Mesendoderm (in vitro differentiated cells): ENCODE measurements around the gene PPP1R26.

ENCODE experiments used
- DNase-seq: peaks from one replicate; pipeline ENCODE4 v3.0.0; 2013
- H2AK5ac ChIP-seq: 2 replicates; pipeline ENCODE4 v1.6.1; 2013; ENCODE audit warnings: low read length, inconsistent platforms
- H2BK120ac ChIP-seq: 2 replicates; pipeline ENCODE4 v1.6.1; 2013; ENCODE audit warnings: low read depth, mild to moderate bottlenecking, low read length, moderate library complexity, mixed read lengths
- H2BK15ac ChIP-seq: replicated peaks from 2 replicates; pipeline ENCODE4 v1.6.1; 2013; ENCODE audit warnings: low read depth, mild to moderate bottlenecking, moderate library complexity
- H2BK5ac ChIP-seq: 2 replicates; pipeline ENCODE4 v1.6.1; 2013; ENCODE audit warnings: low read length, inconsistent platforms
- H3K18ac ChIP-seq: 2 replicates; pipeline ENCODE4 v1.6.1; 2013; ENCODE audit warnings: mild to moderate bottlenecking, low read length, mixed read lengths
- H3K23ac ChIP-seq: one replicate; pipeline ENCODE4 v1.6.1; 2013; ENCODE audit warnings: low read length
- H3K27ac ChIP-seq: 2 replicates; pipeline ENCODE4 v1.5.1; 2013; ENCODE audit warnings: low read depth, mild to moderate bottlenecking, inconsistent platforms, low read length, moderate library complexity
- H3K27me3 ChIP-seq: 2 replicates; pipeline ENCODE4 v1.6.1; 2013; ENCODE audit warnings: low read length, control low read depth, mild to moderate bottlenecking, inconsistent platforms; ENCODE audit not compliant: insufficient read depth, poor library complexity
- H3K36me3 ChIP-seq: 2 replicates; pipeline ENCODE4 v1.6.1; 2013; ENCODE audit warnings: low read length, inconsistent platforms; ENCODE audit not compliant: control insufficient read depth, insufficient read depth
- H3K4ac ChIP-seq: one replicate; pipeline ENCODE4 v1.6.1; 2013; ENCODE audit warnings: low read depth, mild to moderate bottlenecking, low read length, moderate library complexity
- H3K4me1 ChIP-seq: 2 replicates; pipeline ENCODE4 v1.6.1; 2013; ENCODE audit warnings: low read depth, low read length, inconsistent platforms; ENCODE audit not compliant: control insufficient read depth
- H3K4me2 ChIP-seq: 2 replicates; pipeline ENCODE4 v1.6.1; 2013; ENCODE audit warnings: low read length
- H3K4me3 ChIP-seq: 2 replicates; pipeline ENCODE4 v1.5.1; 2013; ENCODE audit warnings: mild to moderate bottlenecking, low read length
- H3K56ac ChIP-seq: one replicate; pipeline ENCODE4 v1.6.1; 2013; ENCODE audit warnings: low read length
- H3K79me1 ChIP-seq: 2 replicates; pipeline ENCODE4 v1.6.1; 2013; ENCODE audit warnings: low read length, inconsistent platforms
- H3K79me2 ChIP-seq: 2 replicates; pipeline ENCODE4 v1.6.1; 2013; ENCODE audit warnings: mild to moderate bottlenecking, low read length; ENCODE audit not compliant: control insufficient read depth, insufficient read depth
- H3K9ac ChIP-seq: 2 replicates; pipeline ENCODE4 v1.6.1; 2013; ENCODE audit warnings: low read length, inconsistent platforms
- H4K5ac ChIP-seq: one replicate; pipeline ENCODE4 v1.6.1; 2013; ENCODE audit warnings: low read length
- H4K8ac ChIP-seq: one replicate; pipeline ENCODE4 v1.6.1; 2013; ENCODE audit warnings: low read depth, mild to moderate bottlenecking, control low read depth, low read length, moderate library complexity
- WGBS: extraction: QIAGEN DNeasy Blood & Tissue Kit; methylation state at CpG from one replicate; pipeline ENCODE4 v1.1.7; 2013; ENCODE audit warnings: low lambda C conversion rate, missing lambda C conversion rate; ENCODE audit not compliant: insufficient coverage; ENCODE audit errors: extremely low coverage; 5-methylcytosine and 5-hydroxymethylcytosine counted together

PPP1R26 gene

GRCh38 chr9:135503371-135504261 is 24.0 kb downstream of the PPP1R26 start:
- peaks cover 14% of the 10 kb centered on the region for H3K79me1 ChIP-seq
- no peak overlapping the region for H3K4me2 ChIP-seq
- H2AK5ac ChIP-seq: no peak overlapping the region
- H3K27ac ChIP-seq: no peak overlapping the region
- no peak overlapping the region for H2BK5ac ChIP-seq
- H2BK120ac ChIP-seq: no peak overlapping the region
- no peak overlapping the region for H3K56ac ChIP-seq
- no peak overlapping the region for H3K4ac ChIP-seq
- H3K23ac ChIP-seq: no peak overlapping the region
- H2BK15ac ChIP-seq: no peak overlapping the region
- WGBS: no CpG with 5 or more reads among the region's 41 CpGs
- no peak overlapping the region for H3K18ac ChIP-seq
- no peaks in the 10 kb centered on the region for H3K27me3 ChIP-seq
- no peak overlapping the region for H4K8ac ChIP-seq
- H3K36me3 ChIP-seq: peaks cover 11% of the 10 kb centered on the region
- no peak overlapping the region for H3K4me3 ChIP-seq
- no peaks in the 10 kb centered on the region for H3K4me1 ChIP-seq
- H3K79me2 ChIP-seq: peaks cover 16% of the 10 kb centered on the region
- H3K9ac ChIP-seq: no peak overlapping the region
- DNase-seq: no peak
- no peak overlapping the region for H4K5ac ChIP-seq

- DNase-seq: peak; percentile 68
- H3K79me1 ChIP-seq: peaks cover 14% of the 10 kb centered on the region
- no peak overlapping the region for H3K4ac ChIP-seq
- no peaks in the 10 kb centered on the region for H3K4me1 ChIP-seq
- no CpG with 5 or more reads among the region's 21 CpGs for WGBS
- no peak overlapping the region for H2BK15ac ChIP-seq
- no peak overlapping the region for H3K4me2 ChIP-seq
- no peak overlapping the region for H2AK5ac ChIP-seq
- H4K8ac ChIP-seq: no peak overlapping the region
- no peak overlapping the region for H2BK5ac ChIP-seq
- H3K56ac ChIP-seq: no peak overlapping the region
- no peak overlapping the region for H2BK120ac ChIP-seq
- no peak overlapping the region for H4K5ac ChIP-seq
- H3K36me3 ChIP-seq: peaks cover 11% of the 10 kb centered on the region
- H3K79me2 ChIP-seq: peaks cover 16% of the 10 kb centered on the region
- H3K23ac ChIP-seq: no peak overlapping the region
- no peaks in the 10 kb centered on the region for H3K27me3 ChIP-seq
- H3K18ac ChIP-seq: no peak overlapping the region
- H3K4me3 ChIP-seq: no peak overlapping the region
- H3K27ac ChIP-seq: no peak overlapping the region
- no peak overlapping the region for H3K9ac ChIP-seq
These were observed 25.0 kb downstream of the PPP1R26 start for GRCh38 chr9:135504262-135505243.

GRCh38 chr9:135505406-135506187 is 26.0 kb downstream of the PPP1R26 start:
- H2BK15ac ChIP-seq: no peak overlapping the region
- H4K8ac ChIP-seq: no peak overlapping the region
- H3K36me3 ChIP-seq: peaks cover 11% of the 10 kb centered on the region
- H3K4me2 ChIP-seq: no peak overlapping the region
- peaks cover 16% of the 10 kb centered on the region for H3K79me2 ChIP-seq
- H3K4ac ChIP-seq: no peak overlapping the region
- no peak overlapping the region for H3K23ac ChIP-seq
- peaks cover 14% of the 10 kb centered on the region for H3K79me1 ChIP-seq
- no peak overlapping the region for H3K9ac ChIP-seq
- no peak overlapping the region for H2BK120ac ChIP-seq
- no peak overlapping the region for H4K5ac ChIP-seq
- no peaks in the 10 kb centered on the region for H3K27me3 ChIP-seq
- H3K4me1 ChIP-seq: no peaks in the 10 kb centered on the region
- H3K18ac ChIP-seq: no peak overlapping the region
- no peak overlapping the region for H3K27ac ChIP-seq
- no peak overlapping the region for H2BK5ac ChIP-seq
- no peak overlapping the region for H3K56ac ChIP-seq
- H2AK5ac ChIP-seq: no peak overlapping the region
- H3K4me3 ChIP-seq: no peak overlapping the region
- WGBS: no CpG with 5 or more reads among the region's 24 CpGs
- no peak for DNase-seq

- Histone ChIP-seq H3K4ac (no peak overlapping the region), H3K9ac (no peak overlapping the region), H3K23ac (no peak overlapping the region), H3K4me3 (no peak overlapping the region), H3K4me2 (no peak overlapping the region), H3K56ac (peak overlapping the region; percentile 22), H3K27ac (no peak overlapping the region), H2BK5ac (no peak overlapping the region), H3K4me1 (no peaks in the 10 kb centered on the region), H2AK5ac (no peak overlapping the region), H3K18ac (no peak overlapping the region), H3K79me2 (peaks cover 8% of the 10 kb centered on the region), H2BK15ac (no peak overlapping the region), H2BK120ac (no peak overlapping the region), H4K5ac (no peak overlapping the region), H4K8ac (no peak overlapping the region), H3K27me3 (no peaks in the 10 kb centered on the region), H3K36me3 (peaks cover 11% of the 10 kb centered on the region), H3K79me1 (peaks cover 12% of the 10 kb centered on the region)
- peak; percentile 75 for DNase-seq
- no CpG with 5 or more reads among the region's 14 CpGs for WGBS
These were observed 26.9 kb downstream of the PPP1R26 start for GRCh38 chr9:135506327-135507103.
